Renal cortex interstitium (tissue), 15 donors: Measurements from ENCODE around the gene CEP131. TPM values are rescaled to one million over a fixed set of nuclear protein-coding genes. Genes with fewer than 3 reads are reported as not detected.
A peak's percentile ranks its signal among the peaks of the same experiment; 100 is the strongest.

ENCODE experiments used
- DNase-seq, 11 donors: peaks; one replicate each; pipeline ENCODE4 v3.0.0-alpha.2; 2013; ENCODE audit warnings: low read depth in 9 of 11, low spot score in 4 of 11; ENCODE audit errors: extremely low read depth in 1 of 11
- long read RNA-seq, 16 experiments: transcript quantifications; one replicate each; lab custom pipeline, GENCODE V29; 2026
- polyA plus RNA-seq, 3 donors: library from polyadenylated mRNA; unstranded; fragments of 120-200 nt; gene quantifications; one replicate each; pipeline ENCODE4 v1.2.1, GENCODE V29; 2013; ENCODE audit not compliant: insufficient read length in 3 of 3

Gene CEP131
- 10 to 100 TPM; 14.4 to 25.3 (median 20.5) TPM for polyA plus RNA-seq
- long read RNA-seq, donor 1 = 0 reads
- long read RNA-seq, donor 2 = 0 reads
- long read RNA-seq, donor 3 = 0 reads
- long read RNA-seq, donor 4, partial matches to known transcripts = 0 of 1 reads
- long read RNA-seq, donor 4, other reads (novel, unspliced or antisense) = 0 of 1 reads
- long read RNA-seq, donor 5 = 0 reads
- long read RNA-seq, donor 6 = 0 reads
- long read RNA-seq, donor 7, partial matches to known transcripts = 0 of 1 reads
- long read RNA-seq, donor 7, other reads (novel, unspliced or antisense) = 0 of 1 reads
- long read RNA-seq, donor 8 = 0 reads
- long read RNA-seq, donor 9, partial matches to known transcripts = 0 of 1 reads
- long read RNA-seq, donor 9, other reads (novel, unspliced or antisense) = 0 of 1 reads
- long read RNA-seq, donor 10 = 0 reads
- long read RNA-seq, donor 11 = 0 reads
- long read RNA-seq, donor 12, partial matches to known transcripts = 0 of 1 reads
- long read RNA-seq, donor 12, other reads (novel, unspliced or antisense) = 0 of 1 reads
- long read RNA-seq, donor 13 = 0 reads
- long read RNA-seq, donor 14 = 0 reads
- long read RNA-seq, donor 15 = 0 reads
- long read RNA-seq, donor 16, partial matches to known transcripts = 0 of 3 reads
- long read RNA-seq, donor 16, other reads (novel, unspliced or antisense) = 0 of 3 reads

- DNase-seq = peak; percentile 89 to 98 (median 97)
These were observed at the start of gene CEP131 for GRCh38 chr17:81222906-81223761. Gene CEP131, minus strand, starts transcription at chr17:81222965. Its CDS starts 2,909 bp downstream, at chr17:81220056.

GRCh38 chr17:81271226-81271625 is 48.5 kb upstream of the CEP131 start:
- no peak for DNase-seq

- DNase-seq = no peak
These were observed 47.5 kb upstream of the CEP131 start for GRCh38 chr17:81270279-81270678.

- no peak for DNase-seq
These were observed 44.8 kb upstream of the CEP131 start for GRCh38 chr17:81267390-81268067.

GRCh38 chr17:81265576-81265975 is 42.8 kb upstream of the CEP131 start:
- DNase-seq = no peak

- no peak for DNase-seq
These were observed 41.9 kb upstream of the CEP131 start for GRCh38 chr17:81264640-81265039.

- DNase-seq = no peak
These were observed 40.8 kb upstream of the CEP131 start for GRCh38 chr17:81263371-81264181.

- no peak for DNase-seq
These were observed 39.0 kb upstream of the CEP131 start for GRCh38 chr17:81261582-81262336.

- DNase-seq = no peak
These were observed 38.3 kb upstream of the CEP131 start for GRCh38 chr17:81261096-81261495.

GRCh38 chr17:81260641-81261040 is 37.9 kb upstream of the CEP131 start:
- no peak for DNase-seq

GRCh38 chr17:81260171-81260570 is 37.4 kb upstream of the CEP131 start:
- DNase-seq = no peak

- DNase-seq = no peak
These were observed 36.4 kb upstream of the CEP131 start for GRCh38 chr17:81259058-81259605.

- DNase-seq = peak in 3 of 11 donors; percentile 41 to 51 (median 51)
These were observed 35.5 kb upstream of the CEP131 start for GRCh38 chr17:81258292-81258691.

GRCh38 chr17:81257533-81257932 is 34.8 kb upstream of the CEP131 start:
- no peak for DNase-seq

GRCh38 chr17:81256616-81257015 is 33.9 kb upstream of the CEP131 start:
- DNase-seq = no peak

GRCh38 chr17:81254955-81255717 is 32.4 kb upstream of the CEP131 start:
- peak in 6 of 11 donors; percentile 53 to 73 (median 54) for DNase-seq
